HG02623 (cell line): Measurements from ENCODE around the gene REEP2.

Experiments used
- ATAC-seq: cut with Tn5 transposase; IDR thresholded peaks from one replicate; pipeline ENCODE4 v1.9.1; 2021; ENCODE audit warnings: moderate library complexity; ENCODE audit not compliant: unreplicated experiment

The REEP2 gene

GRCh38 chr5:138495351-138495750 lies 56.5 kb downstream of the REEP2 start:
- no peak for ATAC-seq
